Nephron (organoid): ENCODE measurements around the gene EAF1.

Experiments
- H3K27ac Mint-ChIP-seq, 3 experiments: 2 replicates each; pipeline ENCODE4 v1.8.0; 2020; ENCODE audit warnings: mixed read lengths in 3 of 3, mild to moderate bottlenecking in 2 of 3, moderate library complexity in 1 of 3
- H3K27me3 Mint-ChIP-seq: 2 replicates; pipeline ENCODE4 v1.8.0; 2021; ENCODE audit warnings: low read depth, mild to moderate bottlenecking, moderate library complexity, mixed read lengths
- H3K36me3 Mint-ChIP-seq: 2 replicates; pipeline ENCODE4 v1.8.0; 2020; ENCODE audit warnings: low read depth, mixed read lengths
- H3K4me1 Mint-ChIP-seq: 2 replicates; pipeline ENCODE4 v1.8.0; 2020; ENCODE audit warnings: mixed read lengths
- H3K4me3 Mint-ChIP-seq, 3 experiments: 2 replicates each; pipeline ENCODE4 v1.8.0; 2020; ENCODE audit warnings: mild to moderate bottlenecking in 3 of 3, mixed read lengths in 3 of 3, moderate library complexity in 2 of 3
- H3K9me3 Mint-ChIP-seq: 2 replicates; pipeline ENCODE4 v1.8.0; 2020; ENCODE audit warnings: mixed read lengths
- TF ChIP-seq, protein P1 (sequence below), 3 experiments: fragments of 200-600 bp; sonication (generic); IDR thresholded peaks; one replicate each; pipeline ENCODE4 v1.5.0; 2021; ENCODE audit warnings: antibody characterized with exemption in 3 of 3; ENCODE audit not compliant: unreplicated experiment in 3 of 3

The EAF1 gene

DNA sequence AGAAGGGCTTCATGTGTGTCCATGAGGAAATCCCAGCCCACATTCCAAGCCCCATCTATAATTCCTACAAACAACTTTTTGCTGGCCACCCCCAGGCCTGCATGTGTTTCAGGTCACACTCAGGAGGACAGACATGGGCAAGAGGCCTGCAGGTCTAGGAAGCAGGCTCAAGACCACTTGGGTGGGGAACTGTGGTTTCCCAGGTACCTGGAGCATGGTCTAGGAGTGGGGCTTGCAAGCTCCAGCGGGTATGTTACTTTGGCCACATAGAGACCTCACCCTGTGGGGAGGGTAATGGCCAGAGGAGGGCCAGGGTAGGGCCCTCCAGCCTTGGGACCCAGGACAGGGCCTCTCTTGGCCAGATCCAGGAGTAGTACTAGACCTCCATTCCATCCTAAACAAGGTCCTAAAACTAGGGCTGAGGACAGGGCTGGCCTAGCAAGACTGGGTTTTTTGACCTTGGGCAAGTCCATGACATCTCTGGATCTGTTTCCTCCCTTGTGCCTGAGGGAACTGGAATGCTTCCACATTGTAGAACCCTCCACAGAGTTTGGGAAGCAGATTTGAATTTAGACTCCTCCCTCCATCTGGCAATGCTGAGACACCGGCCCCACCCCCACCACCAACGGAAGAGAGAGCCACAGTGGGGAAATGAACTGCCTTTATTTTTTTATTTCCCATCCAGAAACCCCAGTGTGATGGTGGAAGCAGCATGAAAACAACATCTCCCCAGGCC is 22.3 kb downstream of the EAF1 start:
- TF ChIP-seq, protein P1, sequence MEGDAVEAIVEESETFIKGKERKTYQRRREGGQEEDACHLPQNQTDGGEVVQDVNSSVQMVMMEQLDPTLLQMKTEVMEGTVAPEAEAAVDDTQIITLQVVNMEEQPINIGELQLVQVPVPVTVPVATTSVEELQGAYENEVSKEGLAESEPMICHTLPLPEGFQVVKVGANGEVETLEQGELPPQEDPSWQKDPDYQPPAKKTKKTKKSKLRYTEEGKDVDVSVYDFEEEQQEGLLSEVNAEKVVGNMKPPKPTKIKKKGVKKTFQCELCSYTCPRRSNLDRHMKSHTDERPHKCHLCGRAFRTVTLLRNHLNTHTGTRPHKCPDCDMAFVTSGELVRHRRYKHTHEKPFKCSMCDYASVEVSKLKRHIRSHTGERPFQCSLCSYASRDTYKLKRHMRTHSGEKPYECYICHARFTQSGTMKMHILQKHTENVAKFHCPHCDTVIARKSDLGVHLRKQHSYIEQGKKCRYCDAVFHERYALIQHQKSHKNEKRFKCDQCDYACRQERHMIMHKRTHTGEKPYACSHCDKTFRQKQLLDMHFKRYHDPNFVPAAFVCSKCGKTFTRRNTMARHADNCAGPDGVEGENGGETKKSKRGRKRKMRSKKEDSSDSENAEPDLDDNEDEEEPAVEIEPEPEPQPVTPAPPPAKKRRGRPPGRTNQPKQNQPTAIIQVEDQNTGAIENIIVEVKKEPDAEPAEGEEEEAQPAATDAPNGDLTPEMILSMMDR (IDR thresholded peaks at IDR 0.05; ENCODE audit: unreplicated experiment in 3 of 3) = no peak
- H3K9me3 Mint-ChIP-seq = no peaks in the 10 kb centered on the region
- no peaks in the 10 kb centered on the region for H3K27me3 Mint-ChIP-seq
- H3K27ac Mint-ChIP-seq = no peak overlapping the region
- H3K4me1 Mint-ChIP-seq = no peaks in the 10 kb centered on the region
- no peak overlapping the region for H3K4me3 Mint-ChIP-seq
- peaks cover 39% of the 10 kb centered on the region for H3K36me3 Mint-ChIP-seq

DNA sequence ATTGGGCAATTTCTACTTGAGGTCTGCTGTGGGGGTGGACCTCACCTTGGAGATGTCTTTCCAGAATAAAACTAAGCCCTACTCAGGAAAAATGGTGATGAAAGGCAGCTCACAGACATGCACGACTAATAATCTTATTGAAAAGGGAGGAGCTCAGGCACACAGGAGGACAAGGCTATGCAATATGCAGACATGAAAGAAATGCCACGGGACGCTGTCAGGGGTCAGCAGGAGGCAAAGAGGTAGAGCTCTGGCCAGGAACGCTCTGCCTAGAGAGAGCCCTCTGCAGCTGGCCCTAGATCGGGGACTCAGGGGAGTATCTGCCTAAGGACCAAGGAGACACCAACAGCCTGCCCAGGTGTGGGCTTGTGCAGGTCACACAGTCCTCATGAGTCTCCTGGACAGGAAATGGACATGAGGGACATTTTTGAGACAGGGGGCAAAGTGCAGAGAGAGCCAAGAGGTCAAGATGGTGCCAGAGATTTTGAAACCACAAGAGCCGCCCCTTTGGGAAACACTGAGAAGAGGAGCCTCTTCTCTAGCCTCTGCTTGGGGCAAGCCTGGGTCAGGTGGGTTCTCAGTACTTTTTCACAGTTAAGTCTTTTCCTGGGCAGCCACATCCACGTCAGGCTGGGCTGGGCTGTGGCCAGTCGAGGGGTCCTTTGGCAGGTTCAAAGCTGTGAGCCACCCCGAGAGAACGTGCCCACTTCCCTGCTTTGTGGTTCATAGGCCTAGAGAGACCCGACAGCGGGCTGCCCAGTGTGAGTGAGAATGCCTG is 23.2 kb downstream of the EAF1 start:
- TF ChIP-seq, protein P1 (IDR thresholded peaks at IDR 0.05; ENCODE audit: unreplicated experiment in 3 of 3) = no peak
- Mint-ChIP-seq H3K4me1 (no peaks in the 10 kb centered on the region), H3K4me3 (no peak overlapping the region), H3K36me3 (peaks cover 34% of the 10 kb centered on the region), H3K27me3 (no peaks in the 10 kb centered on the region), H3K9me3 (no peaks in the 10 kb centered on the region), H3K27ac (no peak overlapping the region)

DNA sequence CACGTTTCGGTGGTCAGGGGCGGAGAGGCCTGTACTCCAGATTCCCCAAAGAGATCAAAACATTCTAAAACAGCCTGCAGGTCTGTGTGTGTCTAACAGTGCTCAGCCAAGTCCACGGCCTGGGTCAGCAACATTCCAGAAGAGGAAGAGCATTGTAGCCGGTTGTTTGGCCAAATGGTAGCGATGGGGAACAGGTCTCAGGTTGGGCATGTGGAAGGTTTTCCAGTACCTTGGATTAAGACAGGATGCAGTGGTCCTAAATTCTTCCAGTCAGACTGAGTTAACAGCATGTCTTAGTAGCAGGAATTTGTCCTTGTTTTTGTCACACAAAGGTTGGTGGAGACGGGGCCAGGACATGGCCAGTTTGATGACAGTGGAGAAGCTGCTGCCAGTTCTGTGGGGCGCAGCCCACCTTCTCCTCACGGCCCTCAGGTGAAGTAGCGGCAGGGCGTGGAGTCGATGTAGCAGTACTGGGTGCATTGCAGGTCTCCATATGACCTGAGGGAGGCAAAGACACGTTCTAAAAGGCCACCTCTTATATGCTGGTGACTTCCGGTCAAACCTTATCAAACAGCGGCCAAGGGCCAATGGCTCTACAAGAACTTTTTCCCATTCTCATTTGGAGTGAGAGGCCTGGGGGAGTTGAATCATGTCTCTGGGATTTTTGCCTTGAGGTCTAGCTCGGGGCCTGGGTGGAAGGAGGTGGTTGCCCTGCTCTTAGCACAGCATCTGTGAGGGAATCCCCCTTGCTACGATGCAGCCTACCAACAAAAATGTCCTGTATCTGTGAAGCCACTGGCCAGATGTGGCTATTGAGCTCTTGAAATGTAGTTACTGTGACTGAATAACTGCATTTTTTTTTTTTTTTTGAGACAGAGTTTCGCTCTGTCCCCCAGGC is 24.1 kb downstream of the EAF1 start:
- Mint-ChIP-seq H3K27me3 (no peaks in the 10 kb centered on the region), H3K4me1 (no peaks in the 10 kb centered on the region), H3K36me3 (peaks cover 32% of the 10 kb centered on the region), H3K4me3 (no peak overlapping the region), H3K27ac (no peak overlapping the region), H3K9me3 (no peaks in the 10 kb centered on the region)
- TF ChIP-seq, protein P1 (IDR thresholded peaks at IDR 0.05; ENCODE audit: unreplicated experiment in 3 of 3) = no peak

DNA sequence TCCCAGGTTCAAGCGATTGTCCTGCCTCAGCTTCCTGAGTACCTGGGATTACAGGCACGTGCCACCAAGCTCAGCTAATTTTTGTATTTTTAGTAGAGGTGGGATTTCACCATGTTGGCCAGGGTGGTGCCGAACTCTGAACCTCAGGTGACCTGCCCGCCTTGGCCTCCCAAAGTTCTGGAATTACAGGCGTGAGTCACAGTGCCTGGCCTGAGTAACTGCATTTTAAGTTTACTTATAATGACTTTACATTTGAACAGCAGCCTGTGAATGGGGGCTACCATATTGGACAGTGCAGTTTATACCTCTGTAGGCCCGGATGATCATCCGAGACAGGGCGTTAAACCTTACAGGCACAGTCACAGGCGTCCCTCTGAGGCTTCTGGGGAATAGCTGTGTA is 24.8 kb downstream of the EAF1 start:
- TF ChIP-seq, protein P1 (IDR thresholded peaks at IDR 0.05; ENCODE audit: unreplicated experiment in 3 of 3) = no peak
- Mint-ChIP-seq H3K9me3 (no peaks in the 10 kb centered on the region), H3K36me3 (peaks cover 33% of the 10 kb centered on the region), H3K4me1 (no peaks in the 10 kb centered on the region), H3K27me3 (no peaks in the 10 kb centered on the region), H3K27ac (no peak overlapping the region), H3K4me3 (no peak overlapping the region)

DNA sequence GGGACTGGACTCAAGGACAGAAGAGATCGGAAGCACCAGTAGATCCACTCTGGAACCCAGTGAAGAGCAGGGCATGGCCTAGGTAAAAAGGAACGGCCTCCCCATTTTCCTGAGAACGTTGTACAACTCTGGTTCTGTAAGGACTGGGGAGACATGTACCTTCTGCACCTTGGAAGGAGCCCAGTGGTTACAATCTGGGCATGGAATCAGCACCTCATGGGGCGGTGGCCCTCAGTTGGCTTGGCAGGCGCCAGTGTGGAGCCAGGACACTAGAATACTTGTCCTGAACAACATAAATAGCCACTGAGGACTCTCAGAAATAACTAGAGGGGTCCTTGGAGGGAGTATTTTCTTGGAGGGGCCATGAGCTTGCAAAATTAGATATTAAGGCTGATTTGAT is 25.6 kb downstream of the EAF1 start:
- peaks cover 36% of the 10 kb centered on the region for H3K36me3 Mint-ChIP-seq
- TF ChIP-seq, protein P1 (IDR thresholded peaks at IDR 0.05; ENCODE audit: unreplicated experiment in 3 of 3) = no peak
- H3K4me3 Mint-ChIP-seq = no peak overlapping the region
- no peaks in the 10 kb centered on the region for H3K4me1 Mint-ChIP-seq
- no peaks in the 10 kb centered on the region for H3K9me3 Mint-ChIP-seq
- no peak overlapping the region for H3K27ac Mint-ChIP-seq
- no peaks in the 10 kb centered on the region for H3K27me3 Mint-ChIP-seq
